Endodermal cell (in vitro differentiated cells): ENCODE results near the gene FILIP1L. TPM values are rescaled to one million over a fixed set of nuclear protein-coding genes. Genes with fewer than 3 reads are reported as not detected.

Experiments
- DNase-seq: peaks from one replicate; pipeline ENCODE4 v3.0.0-alpha.2; 2017
- H3K27ac ChIP-seq: 2 replicates; pipeline ENCODE4 v1.5.1; 2013; ENCODE audit warnings: mild to moderate bottlenecking, low read depth, low read length, moderate library complexity
- H3K27me3 ChIP-seq: 2 replicates; pipeline ENCODE4 v1.6.1; 2013; ENCODE audit warnings: mild to moderate bottlenecking, low read length, moderate library complexity; ENCODE audit not compliant: insufficient read depth, control insufficient read depth, poor library complexity, severe bottlenecking
- H3K36me3 ChIP-seq: 2 replicates; pipeline ENCODE4 v1.7.0; 2013; ENCODE audit warnings: mild to moderate bottlenecking, low read length, moderate library complexity; ENCODE audit not compliant: control insufficient read depth, insufficient read depth
- H3K4me1 ChIP-seq: one replicate; pipeline ENCODE4 v1.7.0; 2013; ENCODE audit warnings: low read length; ENCODE audit not compliant: control insufficient read depth, insufficient read depth
- H3K4me3 ChIP-seq: 2 replicates; pipeline ENCODE4 v1.5.1; 2013; ENCODE audit warnings: mild to moderate bottlenecking, low read length, moderate library complexity
- H3K9ac ChIP-seq: 2 replicates; pipeline ENCODE4 v1.6.1; 2013; ENCODE audit warnings: mild to moderate bottlenecking, low read length, moderate library complexity; ENCODE audit not compliant: poor library complexity, severe bottlenecking; ENCODE audit errors: extremely low read depth
- H3K9me3 ChIP-seq: 2 replicates; pipeline ENCODE4 v1.6.1; 2013; ENCODE audit warnings: mild to moderate bottlenecking, low read length, moderate library complexity; ENCODE audit not compliant: control insufficient read depth
- H3K27ac Mint-ChIP-seq: 2 replicates; pipeline ENCODE4 v1.8.0; 2020; ENCODE audit warnings: mixed read lengths
- H3K27me3 Mint-ChIP-seq: 2 replicates; pipeline ENCODE4 v1.8.0; 2021; ENCODE audit warnings: mild to moderate bottlenecking, mixed read lengths; ENCODE audit not compliant: insufficient read depth
- H3K36me3 Mint-ChIP-seq: 2 replicates; pipeline ENCODE4 v1.8.0; 2020; ENCODE audit warnings: low read depth, mixed read lengths
- H3K4me1 Mint-ChIP-seq: 2 replicates; pipeline ENCODE4 v1.8.0; 2020; ENCODE audit warnings: mixed read lengths
- H3K4me3 Mint-ChIP-seq: 2 replicates; pipeline ENCODE4 v1.8.0; 2020; ENCODE audit warnings: mild to moderate bottlenecking, moderate library complexity, mixed read lengths
- H3K9me3 Mint-ChIP-seq: 2 replicates; pipeline ENCODE4 v1.8.0; 2020; ENCODE audit warnings: mild to moderate bottlenecking, mixed read lengths
- CTCF ChIP-seq: fragments of 200-600 bp; sonication (generic); conservative IDR thresholded peaks from 2 replicates; pipeline ENCODE4 v1.5.0; 2021; ENCODE audit warnings: antibody characterized with exemption, mild to moderate bottlenecking
- WGBS, 2 experiments: methylation state at CpG; one replicate each; pipeline versions ENCODE4 v1.1.5 to v1.1.7; 2013; ENCODE audit warnings: missing lambda C conversion rate in 2 of 2, mixed read lengths in 1 of 2; ENCODE audit not compliant: insufficient coverage in 1 of 2, insufficient read length in 1 of 2; 5-methylcytosine and 5-hydroxymethylcytosine counted together
- total RNA-seq, 2 donors: library from RNA; stranded (reverse); fragmentation: NEBNext Ultra II Directional in 1 of 2; extraction: Animal tissue kit (Norgen Biotek cat#: 25700) in 1 of 2; gene quantifications; 2 replicates in 1 of 2; 3 replicates in 1 of 2; pipeline ENCODE4 v1.2.1, GENCODE V29; 2021

Gene FILIP1L
- total RNA-seq, 2 donors from 2014 or later: 0.84 to 2.5 TPM

GRCh38 chr3:99863588-99863987 lies 250.7 kb downstream of the FILIP1L start:
- H3K9ac ChIP-seq: no peak overlapping the region
- Mint-ChIP-seq H3K4me1 (peaks cover 30% of the 10 kb centered on the region), H3K27me3 (peaks cover 13% of the 10 kb centered on the region), H3K4me3 (no peak overlapping the region), H3K9me3 (peaks cover 2% of the 10 kb centered on the region), H3K36me3 (peaks cover 12% of the 10 kb centered on the region), H3K27ac (no peak overlapping the region)
- no peak overlapping the region for H3K4me3 ChIP-seq
- no peak for DNase-seq
- H3K36me3 ChIP-seq: no peaks in the 10 kb centered on the region
- peaks cover 5% of the 10 kb centered on the region for H3K4me1 ChIP-seq
- no peaks in the 10 kb centered on the region for H3K9me3 ChIP-seq
- no peak for TF ChIP-seq CTCF
- WGBS, 2 experiments: 80% methylated on average over 1 of the region's 2 CpGs; no CpG with 5 or more reads in 1 of the 2 experiments
- no peak overlapping the region for H3K27ac ChIP-seq
- H3K27me3 ChIP-seq: no peaks in the 10 kb centered on the region

- Mint-ChIP-seq H3K36me3 (peaks cover 12% of the 10 kb centered on the region), H3K4me1 (peaks cover 27% of the 10 kb centered on the region), H3K27ac (no peak overlapping the region), H3K4me3 (no peak overlapping the region), H3K9me3 (peaks cover 2% of the 10 kb centered on the region), H3K27me3 (peaks cover 9% of the 10 kb centered on the region)
- no peaks in the 10 kb centered on the region for H3K27me3 ChIP-seq
- no peak overlapping the region for H3K4me3 ChIP-seq
- no peak for DNase-seq
- TF ChIP-seq CTCF: no peak
- H3K9ac ChIP-seq: no peak overlapping the region
- H3K4me1 ChIP-seq: peaks cover 1% of the 10 kb centered on the region
- no peaks in the 10 kb centered on the region for H3K9me3 ChIP-seq
- H3K27ac ChIP-seq: no peak overlapping the region
- WGBS, 2 experiments: 86 to 96% methylated on average over 3 to 6 of the region's 6 CpGs
- no peaks in the 10 kb centered on the region for H3K36me3 ChIP-seq
These were observed 251.3 kb downstream of the FILIP1L start for GRCh38 chr3:99863002-99863401.

- no peak overlapping the region for H3K9ac ChIP-seq
- H3K27ac Mint-ChIP-seq: no peak overlapping the region
- no peak for DNase-seq
- H3K4me1 Mint-ChIP-seq: peaks cover 19% of the 10 kb centered on the region
- H3K36me3 Mint-ChIP-seq: peaks cover 12% of the 10 kb centered on the region
- no peak for TF ChIP-seq CTCF
- H3K4me3 Mint-ChIP-seq: no peak overlapping the region
- WGBS, 2 experiments: 86 to 95% methylated on average over 1 to 2 of the region's 2 CpGs
- H3K4me1 ChIP-seq: no peaks in the 10 kb centered on the region
- H3K27me3 Mint-ChIP-seq: peaks cover 3% of the 10 kb centered on the region
- no peaks in the 10 kb centered on the region for H3K36me3 ChIP-seq
- no peak overlapping the region for H3K4me3 ChIP-seq
- H3K27me3 ChIP-seq: no peaks in the 10 kb centered on the region
- no peaks in the 10 kb centered on the region for H3K9me3 ChIP-seq
- no peak overlapping the region for H3K27ac ChIP-seq
- H3K9me3 Mint-ChIP-seq: peaks cover 2% of the 10 kb centered on the region
These were observed 252.1 kb downstream of the FILIP1L start for GRCh38 chr3:99862208-99862607.
